ENCODE measurements around the gene ATXN7L2.

ATXN7L2 gene

GRCh38 chr1:109532365-109533136 lies 48.8 kb downstream of the ATXN7L2 start:
- peak overlapping the region; percentile 37; the same call in 1 of the 2 replicates for H3K9ac ChIP-seq (ENCODE audit: low read length)
- H3K9me2 ChIP-seq (replicated peaks; ENCODE audit: insufficient read depth, low read length) = no peaks in the 10 kb centered on the region
- H3K36me3 ChIP-seq (replicated peaks; ENCODE audit: insufficient read depth, low read length) = no peaks in the 10 kb centered on the region
- no peaks in the 10 kb centered on the region for H3K9me3 ChIP-seq (replicated peaks; ENCODE audit: insufficient read depth, low read length)
- peak overlapping the region; percentile 99 for H2AFZ ChIP-seq (ENCODE audit: low read length)
- no peaks in the 10 kb centered on the region for H3F3A ChIP-seq (ENCODE audit: insufficient read depth, low read length)
- H3K27me3 ChIP-seq (replicated peaks; ENCODE audit: insufficient read depth, low read length) = no peaks in the 10 kb centered on the region
- peak overlapping the region; percentile 58 for H3K4me3 ChIP-seq (ENCODE audit: low read length)
- H4K20me1 ChIP-seq (ENCODE audit: insufficient read depth, low read length) = no peaks in the 10 kb centered on the region
- peak; percentile 54 for DNase-seq
- no peaks in the 10 kb centered on the region for H3K4me1 ChIP-seq (ENCODE audit: low read length)
- H3K4me2 ChIP-seq (ENCODE audit: low read depth, low read length) = peak overlapping the region; percentile 93
- TF ChIP-seq EZH2phosphoT487 (IDR thresholded peaks at IDR 0.05; ENCODE audit: low read length) = no peak
- peak; percentile 66 for TF ChIP-seq CTCF (IDR thresholded peaks at IDR 0.05; ENCODE audit: low read length)
- H3K27ac ChIP-seq (ENCODE audit: low read length) = no peak overlapping the region
- H3K79me2 ChIP-seq (ENCODE audit: low read length) = no peaks in the 10 kb centered on the region

DNA sequence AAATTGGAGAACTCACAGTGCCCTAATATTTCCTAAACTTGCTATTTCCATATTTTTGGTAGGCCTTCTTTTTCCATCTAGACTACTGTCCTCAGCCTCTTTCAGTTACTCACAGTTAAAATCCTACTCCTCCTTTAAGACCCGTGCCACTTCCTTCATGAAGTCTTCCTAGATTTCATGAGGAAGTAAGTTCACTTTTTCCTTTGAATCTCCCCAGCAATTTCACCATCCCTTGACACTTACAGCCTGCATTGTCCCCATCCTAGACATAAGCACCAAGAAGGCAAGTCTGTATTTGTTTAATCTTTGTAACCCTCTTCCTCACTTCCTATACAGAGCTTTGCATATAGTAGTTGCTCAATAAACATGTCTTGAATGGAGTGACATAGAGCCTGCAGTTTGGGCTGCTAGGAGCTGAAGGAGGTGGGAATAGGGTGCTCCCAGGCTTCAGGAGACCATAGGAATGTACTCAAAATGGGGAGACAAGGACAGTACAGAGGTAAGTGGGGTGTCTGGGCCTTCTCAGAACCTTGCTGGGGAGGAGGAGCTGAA lies 50.7 kb downstream of the ATXN7L2 start:
- H3K4me2 ChIP-seq (ENCODE audit: low read depth, low read length) = no peak overlapping the region
- no peaks in the 10 kb centered on the region for H3K4me1 ChIP-seq (ENCODE audit: low read length)
- H3K27me3 ChIP-seq (replicated peaks; ENCODE audit: insufficient read depth, low read length) = no peaks in the 10 kb centered on the region
- no peak overlapping the region for H3K4me3 ChIP-seq (ENCODE audit: low read length)
- no peaks in the 10 kb centered on the region for H3K36me3 ChIP-seq (replicated peaks; ENCODE audit: insufficient read depth, low read length)
- no peak overlapping the region for H2AFZ ChIP-seq (ENCODE audit: low read length)
- DNase-seq = no peak
- no peaks in the 10 kb centered on the region for H4K20me1 ChIP-seq (ENCODE audit: insufficient read depth, low read length)
- no peaks in the 10 kb centered on the region for H3K9me2 ChIP-seq (replicated peaks; ENCODE audit: insufficient read depth, low read length)
- no peak overlapping the region for H3K27ac ChIP-seq (ENCODE audit: low read length)
- no peaks in the 10 kb centered on the region for H3K9me3 ChIP-seq (replicated peaks; ENCODE audit: insufficient read depth, low read length)
- no peaks in the 10 kb centered on the region for H3F3A ChIP-seq (ENCODE audit: insufficient read depth, low read length)
- H3K79me2 ChIP-seq (ENCODE audit: low read length) = no peaks in the 10 kb centered on the region
- no peak overlapping the region for H3K9ac ChIP-seq (ENCODE audit: low read length)
- TF ChIP-seq CTCF (IDR thresholded peaks at IDR 0.05; ENCODE audit: low read length) (no peak), EZH2 (optimal IDR thresholded peaks at IDR 0.05; ENCODE audit: low read depth, low read length) (no peak), EZH2phosphoT487 (IDR thresholded peaks at IDR 0.05; ENCODE audit: low read length) (no peak)

GRCh38 chr1:109535481-109535880 lies 51.8 kb downstream of the ATXN7L2 start:
- Histone ChIP-seq H3K9me2 (replicated peaks; ENCODE audit: insufficient read depth, low read length) (no peaks in the 10 kb centered on the region), H3K4me3 (ENCODE audit: low read length) (no peak overlapping the region), H3F3A (ENCODE audit: insufficient read depth, low read length) (no peaks in the 10 kb centered on the region), H3K9me3 (replicated peaks; ENCODE audit: insufficient read depth, low read length) (no peaks in the 10 kb centered on the region), H3K36me3 (replicated peaks; ENCODE audit: insufficient read depth, low read length) (no peaks in the 10 kb centered on the region), H4K20me1 (ENCODE audit: insufficient read depth, low read length) (no peaks in the 10 kb centered on the region), H2AFZ (ENCODE audit: low read length) (no peak overlapping the region), H3K4me1 (ENCODE audit: low read length) (no peaks in the 10 kb centered on the region), H3K9ac (ENCODE audit: low read length) (no peak overlapping the region), H3K27ac (ENCODE audit: low read length) (no peak overlapping the region), H3K79me2 (ENCODE audit: low read length) (no peaks in the 10 kb centered on the region), H3K4me2 (ENCODE audit: low read depth, low read length) (peak overlapping the region; percentile 21; the same call in 1 of the 2 replicates), H3K27me3 (replicated peaks; ENCODE audit: insufficient read depth, low read length) (no peaks in the 10 kb centered on the region)
- TF ChIP-seq EZH2 (optimal IDR thresholded peaks at IDR 0.05; ENCODE audit: low read depth, low read length) (no peak), CTCF (IDR thresholded peaks at IDR 0.05; ENCODE audit: low read length) (no peak), EZH2phosphoT487 (IDR thresholded peaks at IDR 0.05; ENCODE audit: low read length) (no peak)
- DNase-seq = no peak

All from MM.1S (cell line).